H9 (cell line): ENCODE results near the gene WDR48. TPM values are rescaled to one million over a fixed set of nuclear protein-coding genes. Genes with fewer than 3 reads are reported as not detected.

Experiments used
- DNase-seq: peaks from one replicate; pipeline ENCODE4 v3.0.0-alpha.2; 2017
- H2AFZ ChIP-seq: one replicate; pipeline ENCODE4 v1.6.1; 2013; ENCODE audit warnings: mild to moderate bottlenecking, low read length, control low read depth, moderate library complexity
- H2AK5ac ChIP-seq: 2 replicates; pipeline ENCODE4 v1.6.1; 2013; ENCODE audit warnings: low read length, control low read depth, mixed read lengths; ENCODE audit not compliant: insufficient read length
- H2BK120ac ChIP-seq: one replicate; pipeline ENCODE4 v1.6.1; 2013; ENCODE audit warnings: low read depth, mild to moderate bottlenecking, low read length, control low read depth, inconsistent platforms; ENCODE audit not compliant: poor library complexity, severe bottlenecking
- H2BK12ac ChIP-seq: 2 replicates; pipeline ENCODE4 v1.6.1; 2013; ENCODE audit warnings: low read length, control low read depth, mixed read lengths, low read depth; ENCODE audit not compliant: insufficient read length
- H2BK15ac ChIP-seq: 2 replicates; pipeline ENCODE4 v1.6.1; 2013; ENCODE audit warnings: low read depth, low read length, control low read depth
- H2BK20ac ChIP-seq: one replicate; pipeline ENCODE4 v1.6.1; 2013; ENCODE audit warnings: low read depth, mild to moderate bottlenecking, low read length, control low read depth, inconsistent platforms; ENCODE audit not compliant: poor library complexity, severe bottlenecking
- H2BK5ac ChIP-seq: 2 replicates; pipeline ENCODE4 v1.6.1; 2013; ENCODE audit warnings: low read length, control low read depth, mixed read lengths; ENCODE audit not compliant: insufficient read length
- H3K14ac ChIP-seq: 2 replicates; pipeline ENCODE4 v1.6.1; 2013; ENCODE audit warnings: low read length, control low read depth; ENCODE audit not compliant: insufficient read depth
- H3K18ac ChIP-seq: 2 replicates; pipeline ENCODE4 v1.6.1; 2013; ENCODE audit warnings: low read depth, mild to moderate bottlenecking, mixed read lengths, low read length, control low read depth; ENCODE audit not compliant: insufficient read length
- H3K23ac ChIP-seq: 2 replicates; pipeline ENCODE4 v1.6.1; 2013; ENCODE audit warnings: low read length, control low read depth, mixed read lengths, low read depth; ENCODE audit not compliant: insufficient read length
- H3K23me2 ChIP-seq: 2 replicates; pipeline ENCODE4 v1.6.1; 2013; ENCODE audit warnings: low read depth, mild to moderate bottlenecking, mixed read lengths, low read length, control low read depth; ENCODE audit not compliant: insufficient read length, poor library complexity, severe bottlenecking
- H3K27ac ChIP-seq: 2 replicates; pipeline ENCODE4 v1.5.1; 2013; ENCODE audit warnings: low read length, control low read depth, mixed read lengths, low read depth; ENCODE audit not compliant: insufficient read length
- H3K27me3 ChIP-seq: 2 replicates; pipeline ENCODE4 v1.6.1; 2013; ENCODE audit warnings: low read length, control low read depth, inconsistent platforms; ENCODE audit not compliant: insufficient read depth
- H3K4ac ChIP-seq: 2 replicates; pipeline ENCODE4 v1.6.1; 2013; ENCODE audit warnings: low read depth, mild to moderate bottlenecking, control low read depth, inconsistent platforms, low read length, moderate library complexity
- H3K4me1 ChIP-seq: 2 replicates; pipeline ENCODE4 v1.6.1; 2013; ENCODE audit warnings: low read length, control low read depth, inconsistent platforms; ENCODE audit not compliant: insufficient read depth
- H3K4me2 ChIP-seq: 2 replicates; pipeline ENCODE4 v1.6.1; 2013; ENCODE audit warnings: low read length, control low read depth, mixed read lengths; ENCODE audit not compliant: insufficient read length, insufficient read depth
- H3K56ac ChIP-seq: 2 replicates; pipeline ENCODE4 v1.6.1; 2013; ENCODE audit warnings: low read depth, mild to moderate bottlenecking, mixed read lengths, low read length, control low read depth; ENCODE audit not compliant: insufficient read length
- H3K79me1 ChIP-seq: 2 replicates; pipeline ENCODE4 v1.6.1; 2013; ENCODE audit warnings: low read depth, mild to moderate bottlenecking, moderate library complexity, low read length, control low read depth, inconsistent platforms; ENCODE audit not compliant: insufficient read depth, poor library complexity, severe bottlenecking
- H3K79me2 ChIP-seq: 2 replicates; pipeline ENCODE4 v1.6.1; 2013; ENCODE audit warnings: low read length, control low read depth, inconsistent platforms; ENCODE audit not compliant: insufficient read depth
- H3K9ac ChIP-seq: 2 replicates; pipeline ENCODE4 v1.6.1; 2013; ENCODE audit warnings: low read length, control low read depth, mixed read lengths; ENCODE audit not compliant: insufficient read length; ENCODE audit errors: extremely low read depth
- H3K9me3 ChIP-seq: one replicate; pipeline ENCODE4 v1.6.1; 2013; ENCODE audit warnings: low read depth, low read length, inconsistent platforms; ENCODE audit not compliant: control insufficient read depth
- H3T11ph ChIP-seq: one replicate; pipeline ENCODE4 v1.6.1; 2013; ENCODE audit warnings: mild to moderate bottlenecking, low read length, control low read depth, inconsistent platforms
- H4K20me1 ChIP-seq: one replicate; pipeline ENCODE4 v1.6.1; 2013; ENCODE audit not compliant: control insufficient read depth, insufficient read length, insufficient read depth
- H4K5ac ChIP-seq: 2 replicates; pipeline ENCODE4 v1.6.1; 2013; ENCODE audit warnings: low read depth, mild to moderate bottlenecking, mixed read lengths, low read length, control low read depth; ENCODE audit not compliant: insufficient read length
- H4K8ac ChIP-seq: replicated peaks from 2 replicates; pipeline ENCODE4 v1.6.1; 2013; ENCODE audit warnings: low read length, control low read depth, mixed read lengths, low read depth; ENCODE audit not compliant: insufficient read length
- H4K91ac ChIP-seq: 2 replicates; pipeline ENCODE4 v1.6.1; 2013; ENCODE audit warnings: low read depth, mild to moderate bottlenecking, moderate library complexity, mixed read lengths, low read length, control low read depth; ENCODE audit not compliant: insufficient read length
- H3K27ac Mint-ChIP-seq, 3 experiments: 2 replicates in 2 of 3; 3 replicates in 1 of 3; pipeline ENCODE4 v1.8.0; 2020 to 2021; ENCODE audit warnings: mixed read lengths in 3 of 3, mild to moderate bottlenecking in 1 of 3, moderate library complexity in 1 of 3
- H3K27me3 Mint-ChIP-seq: 2 replicates; pipeline ENCODE4 v1.8.0; 2021; ENCODE audit warnings: low read depth, mild to moderate bottlenecking, moderate library complexity, mixed read lengths
- H3K36me3 Mint-ChIP-seq, 3 experiments: 2 replicates in 2 of 3; 3 replicates in 1 of 3; pipeline ENCODE4 v1.8.0; 2020 to 2021; ENCODE audit warnings: low read depth in 3 of 3, mixed read lengths in 3 of 3; ENCODE audit not compliant: insufficient read depth in 1 of 3
- H3K4me1 Mint-ChIP-seq, 2 experiments: 2 replicates each; pipeline ENCODE4 v1.8.0; 2020; ENCODE audit warnings: mixed read lengths in 2 of 2
- H3K4me3 Mint-ChIP-seq, 2 experiments: 2 replicates in 1 of 2; 3 replicates in 1 of 2; pipeline ENCODE4 v1.8.0; 2020 to 2021; ENCODE audit warnings: mild to moderate bottlenecking in 2 of 2, mixed read lengths in 2 of 2, moderate library complexity in 1 of 2
- H3K9me3 Mint-ChIP-seq, 2 experiments: 2 replicates in 1 of 2; 3 replicates in 1 of 2; pipeline ENCODE4 v1.8.0; 2020; ENCODE audit warnings: mild to moderate bottlenecking in 2 of 2, mixed read lengths in 2 of 2, moderate library complexity in 1 of 2
- CTCF ChIP-seq: fragments of 200-600 bp; sonication (generic); conservative IDR thresholded peaks from 3 replicates; pipeline ENCODE4 v1.8.0; 2021; ENCODE audit warnings: antibody characterized with exemption, mild to moderate bottlenecking
- whole genome bisulfite sequencing: extraction: QIAGEN DNeasy Blood & Tissue Kit; methylation state at CpG from one replicate; pipeline ENCODE4 v1.1.7; 2013; ENCODE audit warnings: missing lambda C conversion rate, low lambda C conversion rate, mixed read lengths; ENCODE audit not compliant: insufficient read length; ENCODE audit errors: extremely low coverage; 5-methylcytosine and 5-hydroxymethylcytosine counted together
- total RNA-seq: library from RNA; stranded (reverse); gene quantifications from 2 replicates; pipeline ENCODE4 v1.2.1, GENCODE V29; 2021

WDR48 gene
- total RNA-seq, 1 experiment from 2014 or later: 52.7 TPM

GRCh38 chr3:39064646-39065045 lies 12.8 kb downstream of the WDR48 start:
- no peak overlapping the region for H3K27ac Mint-ChIP-seq
- Histone ChIP-seq H3T11ph (no peak overlapping the region), H2BK12ac (no peak overlapping the region), H3K18ac (no peak overlapping the region), H2BK120ac (no peak overlapping the region), H3K79me1 (peaks cover 8% of the 10 kb centered on the region), H3K4me1 (no peaks in the 10 kb centered on the region), H4K91ac (no peak overlapping the region), H2AFZ (no peak overlapping the region), H3K4me2 (no peak overlapping the region), H3K27me3 (no peaks in the 10 kb centered on the region), H2BK15ac (no peak overlapping the region), H2BK20ac (no peak overlapping the region), H4K8ac (no peak overlapping the region), H3K79me2 (no peaks in the 10 kb centered on the region), H3K14ac (no peak overlapping the region), H3K23me2 (no peaks in the 10 kb centered on the region), H3K9ac (no peak overlapping the region), H2AK5ac (no peak overlapping the region), H4K5ac (no peak overlapping the region), H2BK5ac (no peak overlapping the region), H3K27ac (no peak overlapping the region), H4K20me1 (no peaks in the 10 kb centered on the region), H3K4ac (no peak overlapping the region), H3K9me3 (no peaks in the 10 kb centered on the region), H3K56ac (no peak overlapping the region), H3K23ac (no peak overlapping the region)
- no peaks in the 10 kb centered on the region for H3K27me3 Mint-ChIP-seq
- DNase-seq: no peak
- H3K9me3 Mint-ChIP-seq: no peaks in the 10 kb centered on the region
- no peaks in the 10 kb centered on the region for H3K4me1 Mint-ChIP-seq
- H3K36me3 Mint-ChIP-seq: peaks cover 2 to 21% (median 20%) of the 10 kb centered on the region in 3 experiments; a peak in 6 of 7 replicates
- no peak overlapping the region for H3K4me3 Mint-ChIP-seq
- no peak for TF ChIP-seq CTCF
- no CpG with 5 or more reads among the region's 1 CpG for WGBS
